ENCODE data around the gene HDAC11.

HDAC11 gene

GRCh38 chr3:13526626-13526949 lies 46.5 kb downstream of the HDAC11 start:
- no peak for DNase-seq

- DNase-seq, result no peak
Observed at GRCh38 chr3:13528217-13528867, 48.2 kb downstream of the HDAC11 start.

DNA sequence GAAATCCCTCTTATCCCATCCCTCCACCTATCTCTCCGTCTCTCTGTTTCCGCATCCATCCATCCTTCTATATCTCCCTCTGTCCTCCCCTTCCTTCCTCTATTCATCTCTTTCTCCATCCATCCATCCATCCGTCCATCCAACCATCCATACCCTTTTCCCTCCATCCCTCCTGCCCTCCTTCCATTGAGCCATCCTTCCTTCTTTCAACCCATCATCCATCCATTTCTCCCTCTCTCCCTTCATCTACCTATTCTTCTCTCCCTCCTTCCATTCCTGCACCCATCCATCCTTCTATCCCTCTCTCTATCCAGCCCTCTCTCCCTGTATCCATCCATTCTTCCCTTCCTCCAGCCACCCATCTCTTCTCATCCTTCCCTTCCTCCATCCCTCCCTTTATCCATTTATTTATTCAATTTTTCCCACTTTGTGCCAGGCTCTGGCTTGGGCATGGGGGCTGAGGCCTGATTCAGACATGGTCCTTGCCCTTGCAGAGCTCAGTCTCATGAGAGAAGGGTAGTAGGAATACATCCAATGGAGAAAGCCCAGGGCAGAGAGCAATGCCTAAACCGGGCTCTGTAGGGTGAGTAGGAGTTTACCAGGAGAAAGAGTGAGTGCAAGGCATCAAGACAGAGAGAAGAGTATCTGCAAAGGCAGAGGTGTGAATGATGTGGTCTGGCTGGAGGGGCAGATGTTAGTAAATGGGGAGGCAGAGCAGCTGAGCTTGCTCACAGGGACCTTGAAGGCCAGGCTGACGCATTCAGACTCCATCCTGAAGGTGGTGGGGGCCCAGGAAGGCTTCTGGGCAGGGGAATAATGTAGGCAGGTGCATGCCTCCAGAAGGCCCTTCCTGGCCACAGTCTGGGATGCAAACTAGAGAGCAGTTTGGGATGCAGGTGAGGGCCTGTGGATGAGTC lies 49.3 kb downstream of the HDAC11 start:
- no peak for DNase-seq

GRCh38 chr3:13530241-13531009 lies 50.3 kb downstream of the HDAC11 start:
- DNase-seq, result no peak

DNA sequence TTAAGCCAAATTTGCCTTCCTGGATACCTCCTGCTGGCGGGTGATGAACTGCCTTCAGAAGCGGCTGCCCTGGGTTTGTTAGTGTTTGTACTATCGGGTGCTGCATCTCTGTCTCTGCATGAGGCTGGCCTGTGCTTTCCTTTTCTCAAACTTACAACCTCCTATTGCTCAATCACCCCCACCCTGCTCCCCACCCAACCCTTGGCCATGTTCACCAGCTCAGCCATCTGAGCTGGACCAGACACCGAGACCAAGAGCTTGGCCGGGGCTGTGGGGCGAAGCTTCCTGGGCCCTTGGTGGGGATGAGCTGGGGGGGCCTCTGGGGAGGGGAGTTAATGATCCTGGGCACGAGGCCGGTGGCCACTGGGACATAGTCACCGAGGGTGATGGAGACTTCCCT lies 52.0 kb downstream of the HDAC11 start:
- DNase-seq, result no peak

GRCh38 chr3:13532631-13533030 lies 52.5 kb downstream of the HDAC11 start:
- no peak for DNase-seq

DNA sequence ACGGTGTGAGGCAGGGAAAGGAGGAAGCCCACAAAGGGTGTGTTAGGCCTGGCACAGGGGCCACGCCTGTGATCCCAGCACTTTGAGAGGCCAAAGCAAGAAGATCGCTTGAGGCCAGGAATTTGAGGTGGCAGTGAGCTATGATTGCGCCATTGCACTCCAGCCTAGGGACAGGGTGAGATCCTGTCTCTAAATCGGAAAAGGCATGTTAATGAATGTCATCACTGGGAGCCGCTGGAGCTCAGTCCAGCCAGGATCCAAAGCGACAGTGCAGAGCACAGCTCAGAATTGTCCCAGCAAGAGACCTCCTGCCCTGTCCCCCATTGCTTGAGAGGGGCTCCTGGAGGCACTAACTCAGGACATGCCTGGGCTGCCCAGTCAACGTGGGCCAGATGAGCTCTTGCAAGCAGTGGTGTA lies 53.8 kb downstream of the HDAC11 start:
- DNase-seq, result no peak

- no peak for DNase-seq
Observed at GRCh38 chr3:13535526-13535875, 55.4 kb downstream of the HDAC11 start.

DNA sequence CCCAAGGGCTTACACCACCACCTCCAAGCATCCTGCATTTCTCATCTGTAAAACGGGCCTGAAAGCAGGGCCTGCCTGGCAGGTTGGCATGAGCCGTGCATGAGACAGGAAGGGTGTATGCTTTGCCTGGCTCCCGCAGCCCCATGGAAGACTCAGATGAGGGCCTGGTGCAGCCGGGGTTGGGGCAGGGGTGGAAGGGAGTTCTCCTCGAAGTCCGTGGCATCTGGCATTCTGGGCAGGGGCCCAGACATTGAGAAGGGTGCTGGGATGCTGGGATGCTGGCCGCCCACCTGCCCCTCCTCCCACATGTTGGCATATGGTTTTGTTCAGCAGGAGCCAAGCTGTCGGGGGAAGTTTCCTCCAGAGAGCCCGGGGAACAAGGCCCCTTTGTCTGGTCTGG lies 55.8 kb downstream of the HDAC11 start:
- no peak for DNase-seq

- no peak for DNase-seq
Observed at GRCh38 chr3:13536432-13536831, 56.3 kb downstream of the HDAC11 start.

GRCh38 chr3:13536832-13537231 lies 56.7 kb downstream of the HDAC11 start:
- no peak for DNase-seq

GRCh38 chr3:13537244-13537908 lies 57.3 kb downstream of the HDAC11 start:
- no peak for DNase-seq

- DNase-seq, result no peak
Observed at GRCh38 chr3:13537909-13538296, 57.8 kb downstream of the HDAC11 start.

- no peak for DNase-seq
Observed at GRCh38 chr3:13538520-13539291, 58.6 kb downstream of the HDAC11 start.

GRCh38 chr3:13539292-13539638 lies 59.2 kb downstream of the HDAC11 start:
- DNase-seq, result no peak

DNA sequence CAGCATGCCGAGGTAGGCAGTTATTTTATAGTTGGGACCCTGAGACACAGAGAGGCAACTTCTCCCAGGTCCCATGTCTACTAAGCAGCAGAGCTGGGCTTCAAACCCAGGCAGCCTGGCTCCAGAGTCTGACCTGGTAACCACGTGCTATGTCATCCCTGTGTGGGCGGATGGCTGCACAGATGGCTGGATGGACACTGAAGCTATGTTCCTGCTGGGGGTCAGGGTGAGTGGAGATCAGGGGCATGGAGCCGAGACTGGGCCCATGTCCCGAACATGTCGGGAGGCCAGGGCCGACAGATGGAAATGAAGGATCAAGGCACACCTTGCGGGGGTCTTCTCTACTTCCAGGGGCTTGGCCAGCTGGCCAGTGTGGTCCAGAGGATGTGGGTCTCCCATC lies 59.6 kb downstream of the HDAC11 start:
- DNase-seq, result no peak

- no peak for DNase-seq
Observed at GRCh38 chr3:13540297-13540995, 60.3 kb downstream of the HDAC11 start.

GRCh38 chr3:13541691-13542090 lies 61.6 kb downstream of the HDAC11 start:
- DNase-seq, result no peak

GRCh38 chr3:13542142-13542541 lies 62.0 kb downstream of the HDAC11 start:
- DNase-seq, result no peak

DNA sequence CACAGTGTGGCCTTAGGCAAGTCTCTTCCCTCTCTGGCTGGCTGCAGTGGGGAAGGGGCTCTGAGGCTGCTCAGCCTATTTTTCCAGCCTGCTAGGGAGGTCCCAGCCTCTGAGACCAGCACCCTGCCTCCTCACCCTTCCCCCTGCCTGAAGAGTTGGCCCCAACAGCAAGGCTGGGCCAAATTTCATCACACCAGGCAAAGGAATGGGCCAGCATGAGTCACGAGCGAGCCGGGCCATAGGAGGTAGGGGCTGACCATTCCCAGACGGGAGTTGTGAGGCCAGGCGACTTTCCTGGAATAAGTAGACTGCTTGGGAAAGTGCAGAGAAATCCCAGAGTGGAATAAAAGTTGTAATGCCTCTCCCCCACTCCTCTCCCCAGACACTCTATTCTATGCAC lies 63.1 kb downstream of the HDAC11 start:
- DNase-seq, result no peak

GRCh38 chr3:13544293-13544831 lies 64.3 kb downstream of the HDAC11 start:
- DNase-seq, result no peak
